ENCODE results near the gene LIN7A. TPM values are rescaled to one million over a fixed set of nuclear protein-coding genes. Genes with fewer than 3 reads are reported as not detected.

Gene LIN7A
- total and polyA plus RNA-seq, 4 donors: 4.0 to 21.7 (median 6.6) TPM

DNA sequence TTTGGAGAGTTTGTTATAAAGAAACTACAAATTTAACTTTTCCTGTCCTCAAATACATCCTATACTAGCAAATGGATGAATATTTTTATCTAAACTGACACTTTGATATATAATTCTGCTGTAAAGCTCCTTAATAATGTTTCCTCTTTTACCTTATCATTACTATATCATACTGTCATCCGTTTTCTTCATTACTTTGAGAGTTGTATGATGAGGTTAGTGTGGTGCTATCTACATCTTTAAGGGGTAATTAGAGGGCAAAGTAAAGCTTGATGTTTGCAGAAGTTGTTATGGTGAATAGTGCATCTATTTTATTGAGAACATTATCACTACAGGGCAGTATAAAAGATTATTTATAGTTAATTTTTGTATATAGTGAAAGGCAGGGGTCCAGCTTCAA, 36.1 kb downstream of the LIN7A start:
- DNase-seq (no peak), ATAC-seq (ENCODE audit: insufficient read depth, low FRiP score) (no peak)
- TF ChIP-seq, protein P1, sequence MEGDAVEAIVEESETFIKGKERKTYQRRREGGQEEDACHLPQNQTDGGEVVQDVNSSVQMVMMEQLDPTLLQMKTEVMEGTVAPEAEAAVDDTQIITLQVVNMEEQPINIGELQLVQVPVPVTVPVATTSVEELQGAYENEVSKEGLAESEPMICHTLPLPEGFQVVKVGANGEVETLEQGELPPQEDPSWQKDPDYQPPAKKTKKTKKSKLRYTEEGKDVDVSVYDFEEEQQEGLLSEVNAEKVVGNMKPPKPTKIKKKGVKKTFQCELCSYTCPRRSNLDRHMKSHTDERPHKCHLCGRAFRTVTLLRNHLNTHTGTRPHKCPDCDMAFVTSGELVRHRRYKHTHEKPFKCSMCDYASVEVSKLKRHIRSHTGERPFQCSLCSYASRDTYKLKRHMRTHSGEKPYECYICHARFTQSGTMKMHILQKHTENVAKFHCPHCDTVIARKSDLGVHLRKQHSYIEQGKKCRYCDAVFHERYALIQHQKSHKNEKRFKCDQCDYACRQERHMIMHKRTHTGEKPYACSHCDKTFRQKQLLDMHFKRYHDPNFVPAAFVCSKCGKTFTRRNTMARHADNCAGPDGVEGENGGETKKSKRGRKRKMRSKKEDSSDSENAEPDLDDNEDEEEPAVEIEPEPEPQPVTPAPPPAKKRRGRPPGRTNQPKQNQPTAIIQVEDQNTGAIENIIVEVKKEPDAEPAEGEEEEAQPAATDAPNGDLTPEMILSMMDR (IDR thresholded peaks at IDR 0.05; ENCODE audit: control extremely low read depth, extremely low read depth): no peak
- no peak overlapping the region for H3K27ac ChIP-seq (ENCODE audit: low read depth in 1 of 2, low read length in 1 of 2)
- WGBS, 2 donors: 29 to 45% methylated on average over 1 of the region's 1 CpG
- no peak overlapping the region for H3K4me3 ChIP-seq
- no peaks in the 10 kb centered on the region for H3K36me3 ChIP-seq (ENCODE audit: control insufficient read depth in 4 of 4, insufficient read depth in 4 of 4, low read length in 4 of 4)
- H3K9ac ChIP-seq (ENCODE audit: insufficient read depth in 1 of 2, low read length in 2 of 2): no peak overlapping the region
- no peaks in the 10 kb centered on the region for H3K27me3 ChIP-seq (ENCODE audit: control insufficient read depth in 3 of 3, insufficient read depth in 3 of 3, low read length in 2 of 3)
- peaks cover 0 to 2% (median 0%) of the 10 kb centered on the region in 5 donors for H3K4me1 ChIP-seq (ENCODE audit: control insufficient read depth in 5 of 5, insufficient read depth in 5 of 5, low read length in 5 of 5)
- no peaks in the 10 kb centered on the region for H3K9me3 ChIP-seq (ENCODE audit: control insufficient read depth in 4 of 4, insufficient read depth in 3 of 4, low read length in 3 of 4)

DNA sequence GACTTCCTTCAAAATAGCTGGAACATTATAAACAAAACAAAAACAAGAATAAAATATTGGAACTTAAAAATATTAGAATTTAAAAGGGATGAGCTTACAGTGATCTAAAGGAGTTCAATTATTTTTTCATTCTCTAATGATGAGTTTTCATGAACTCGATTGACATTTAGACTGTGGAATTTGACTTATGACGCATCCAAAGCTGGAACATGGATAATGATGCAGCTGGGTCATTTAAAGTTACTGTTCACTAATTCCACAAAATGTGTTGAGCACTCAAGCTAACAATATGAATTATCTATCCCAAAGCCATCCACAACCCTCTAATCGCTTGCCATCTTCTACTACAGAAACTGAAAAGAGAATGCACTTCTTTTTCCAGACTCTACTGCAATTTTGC, 42.5 kb downstream of the LIN7A start:
- Histone ChIP-seq H3K9me3 (ENCODE audit: control insufficient read depth in 4 of 4, insufficient read depth in 3 of 4, low read length in 3 of 4) (no peaks in the 10 kb centered on the region), H3K4me3 (no peak overlapping the region), H3K9ac (ENCODE audit: insufficient read depth in 1 of 2, low read length in 2 of 2) (no peak overlapping the region), H3K4me1 (ENCODE audit: control insufficient read depth in 5 of 5, insufficient read depth in 5 of 5, low read length in 5 of 5) (peaks cover 0 to 5% (median 0%) of the 10 kb centered on the region in 5 donors), H3K27me3 (ENCODE audit: control insufficient read depth in 3 of 3, insufficient read depth in 3 of 3, low read length in 2 of 3) (no peaks in the 10 kb centered on the region), H3K36me3 (ENCODE audit: control insufficient read depth in 4 of 4, insufficient read depth in 4 of 4, low read length in 4 of 4) (peaks cover 0 to 1% (median 0%) of the 10 kb centered on the region in 4 donors), H3K27ac (ENCODE audit: low read depth in 1 of 2, low read length in 1 of 2) (no peak overlapping the region)
- TF ChIP-seq, protein P1 (IDR thresholded peaks at IDR 0.05; ENCODE audit: control extremely low read depth, extremely low read depth): no peak
- WGBS, 2 donors: 86 to 96% methylated on average over 3 of the region's 3 CpGs
- ATAC-seq (ENCODE audit: insufficient read depth, low FRiP score) (no peak), DNase-seq (no peak)

DNA sequence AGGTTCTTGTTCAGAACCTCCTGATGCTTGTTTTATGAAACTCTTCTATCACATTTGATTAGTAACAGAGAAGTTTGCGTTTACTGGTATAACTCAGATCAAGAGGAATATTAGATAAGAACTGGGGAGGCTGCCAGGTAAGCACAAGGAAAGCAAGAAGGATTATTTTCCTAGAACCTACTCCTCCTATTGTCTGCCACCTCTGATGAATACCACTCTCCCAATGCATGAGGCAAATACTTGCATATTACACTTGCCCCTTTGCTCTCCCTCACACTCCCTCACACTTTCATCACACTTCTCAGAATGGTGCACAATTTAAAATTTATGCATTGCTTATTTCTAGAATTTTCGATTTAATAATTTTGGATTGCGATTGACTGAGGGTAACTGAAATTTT, 43.6 kb downstream of the LIN7A start:
- ATAC-seq (ENCODE audit: insufficient read depth, low FRiP score): no peak

More for the DNA sequence above, 43.6 kb downstream of the LIN7A start:
- WGBS, 2 donors: 86 to 88% methylated on average over 3 of the region's 3 CpGs
- no peaks in the 10 kb centered on the region for H3K9me3 ChIP-seq (ENCODE audit: control insufficient read depth in 4 of 4, insufficient read depth in 3 of 4, low read length in 3 of 4)
- H3K36me3 ChIP-seq (ENCODE audit: control insufficient read depth in 4 of 4, insufficient read depth in 4 of 4, low read length in 4 of 4): peaks cover 0 to 1% (median 0%) of the 10 kb centered on the region in 4 donors
- H3K27me3 ChIP-seq (ENCODE audit: control insufficient read depth in 3 of 3, insufficient read depth in 3 of 3, low read length in 2 of 3): no peaks in the 10 kb centered on the region
- H3K4me3 ChIP-seq: no peak overlapping the region
- no peak overlapping the region for H3K27ac ChIP-seq (ENCODE audit: low read depth in 1 of 2, low read length in 1 of 2)
- no peak for DNase-seq
- no peak overlapping the region for H3K9ac ChIP-seq (ENCODE audit: insufficient read depth in 1 of 2, low read length in 2 of 2)
- TF ChIP-seq, protein P1 (IDR thresholded peaks at IDR 0.05; ENCODE audit: control extremely low read depth, extremely low read depth): no peak
- H3K4me1 ChIP-seq (ENCODE audit: control insufficient read depth in 5 of 5, insufficient read depth in 5 of 5, low read length in 5 of 5): peaks cover 0 to 5% (median 0%) of the 10 kb centered on the region in 5 donors

Measured in lung (tissue), 12 donors.